K562 (cell line): Measurements from ENCODE around the gene EHMT2. TPM values are rescaled to one million over a fixed set of nuclear protein-coding genes. Genes with fewer than 3 reads are reported as not detected.

Experiments
- BRCA1 ChIP-seq, 2 experiments: fragments of 450-650 bp in 1 of 2; sonication (generic) in 1 of 2; formaldehyde crosslinking in 1 of 2; IDR thresholded peaks; 2 replicates each; pipeline versions ENCODE4 v1.5.0 to v1.6.1; 2017 to 2020; ENCODE audit warnings: mild to moderate bottlenecking in 1 of 2, missing genetic modification reagents in 1 of 2
- EP300 ChIP-seq: IDR thresholded peaks from 2 replicates; pipeline ENCODE4 v1.6.1; 2012; ENCODE audit warnings: low read length, improper control_type of control experiment
- HIVEP1 ChIP-seq: fragments of 250-450 bp; sonication (Bioruptor Pico); IDR thresholded peaks from 2 replicates; pipeline ENCODE4 v1.4.0; 2020; ENCODE audit warnings: mild to moderate bottlenecking
- NRF1 ChIP-seq, 2 experiments: fragments of 450-650 bp; IDR thresholded peaks in 1 of 2; conservative IDR thresholded peaks in 1 of 2; 2 replicates each; pipeline ENCODE4 v1.6.1; 2014; ENCODE audit warnings: mild to moderate bottlenecking in 2 of 2
- POLR2AphosphoS5 ChIP-seq: IDR thresholded peaks from 2 replicates; pipeline ENCODE4 v1.6.1; 2011; ENCODE audit warnings: mild to moderate bottlenecking, low read depth, low read length, moderate library complexity; ENCODE audit not compliant: control insufficient read depth, insufficient read depth
- POLR2H ChIP-seq: IDR thresholded peaks from 2 replicates; pipeline ENCODE4 v1.6.1; 2016; ENCODE audit warnings: missing genetic modification characterization, low read depth, mild to moderate bottlenecking, control low read depth, missing compliant biosample characterization, moderate library complexity
- POLR3G ChIP-seq: IDR thresholded peaks from 2 replicates; pipeline ENCODE4 v1.6.1; 2011; ENCODE audit not compliant: insufficient read length, insufficient replicate concordance; ENCODE audit errors: extremely low read depth
- RBBP5 ChIP-seq: fragments of 200-600 bp; sonication (generic); IDR thresholded peaks from 2 replicates; pipeline ENCODE4 v1.6.1; 2012; ENCODE audit warnings: borderline replicate concordance, mild to moderate bottlenecking, low read length, control low read depth, inconsistent platforms; ENCODE audit not compliant: insufficient read depth, poor library complexity, severe bottlenecking
- RFX7 ChIP-seq: fragments of 250-450 bp; sonication (Bioruptor Pico); IDR thresholded peaks from 2 replicates; pipeline ENCODE4 v1.5.1; 2021; ENCODE audit warnings: mild to moderate bottlenecking
- SRF ChIP-seq, 2 experiments: fragments of 250-450, 450-650 bp in 1 of 2; sonication (Bioruptor Pico) in 1 of 2; sonication (generic) in 1 of 2; formaldehyde crosslinking; IDR thresholded peaks; 2 replicates each; pipeline versions ENCODE4 v1.5.0 to v1.5.1; 2020 to 2022; ENCODE audit warnings: mild to moderate bottlenecking in 1 of 2, missing genetic modification reagents in 1 of 2
- ZKSCAN8 ChIP-seq: fragments of 200-800 bp; sonication (Bioruptor generic); IDR thresholded peaks from 2 replicates; pipeline ENCODE4 v1.6.1; 2016; ENCODE audit warnings: missing genetic modification characterization, missing compliant biosample characterization
- polyA plus RNA-seq, 8 experiments: library from polyadenylated mRNA; depleted of rRNA in 4 of 8; stranded (reverse) in 5 of 8; unstranded in 3 of 8; fragments of >200 nt; fragmentation: Nextera tagmentation in 2 of 8; fragmentation: Illumina TruSeq in 1 of 8; extraction: Ambion mirVana in 2 of 8; extraction: Trizol in 1 of 8; gene quantifications; 2 replicates each; pipeline versions ENCODE4 v1.2.1 to v1.2.3, GENCODE V29; 2011 to 2014; ENCODE audit warnings: inconsistent platforms in 1 of 8, missing spikeins in 1 of 8
- total RNA-seq, 7 experiments: library from RNA; depleted of rRNA in 6 of 7; stranded (reverse); fragments of >200 nt in 6 of 7; fragmentation: Illumina TruSeq in 2 of 7; extraction: Trizol in 2 of 7; gene quantifications; 2 replicates each; pipeline versions ENCODE4 v1.2.1 to v1.2.3, GENCODE V29; 2011 to 2021; ENCODE audit warnings: low replicate concordance in 1 of 7
- TF ChIP-seq, protein P1 (sequence below): fragments of 150-350 bp; IDR thresholded peaks from 2 replicates; pipeline ENCODE4 v1.6.1; 2014; ENCODE audit warnings: low read depth, mild to moderate bottlenecking, low read length, borderline replicate concordance
- TF ChIP-seq, protein P2 (sequence below): sonication (generic); formaldehyde crosslinking; IDR thresholded peaks from 2 replicates; pipeline ENCODE4 v1.8.1; 2023; ENCODE audit warnings: mild to moderate bottlenecking, missing genetic modification reagents
- TF ChIP-seq, protein P3 (sequence below): fragments of 450-650 bp; formaldehyde crosslinking; IDR thresholded peaks from 2 replicates; pipeline ENCODE4 v1.4.0; 2022; ENCODE audit warnings: missing genetic modification characterization
- TF ChIP-seq, protein P4 (sequence below), 2 experiments: fragments of 450-650 bp in 1 of 2; sonication (generic) in 1 of 2; formaldehyde crosslinking; conservative IDR thresholded peaks; 2 replicates each; pipeline versions ENCODE4 v1.4.0 to v1.8.1; 2020 to 2022; ENCODE audit warnings: mild to moderate bottlenecking in 1 of 2, missing genetic modification reagents in 1 of 2
- TF ChIP-seq, protein P5 (sequence below): fragments of 450-650 bp; conservative IDR thresholded peaks from 2 replicates; pipeline ENCODE4 v1.6.1; 2016; ENCODE audit warnings: missing genetic modification characterization, low read depth, mild to moderate bottlenecking, missing compliant biosample characterization, moderate library complexity

Gene EHMT2
- total and polyA plus RNA-seq, 9 of the 15 experiments (the other 6 are each of a cell fraction or from before 2014, with no cell fraction given) = 2.1 to 63.8 (median 38.5) TPM

DNA sequence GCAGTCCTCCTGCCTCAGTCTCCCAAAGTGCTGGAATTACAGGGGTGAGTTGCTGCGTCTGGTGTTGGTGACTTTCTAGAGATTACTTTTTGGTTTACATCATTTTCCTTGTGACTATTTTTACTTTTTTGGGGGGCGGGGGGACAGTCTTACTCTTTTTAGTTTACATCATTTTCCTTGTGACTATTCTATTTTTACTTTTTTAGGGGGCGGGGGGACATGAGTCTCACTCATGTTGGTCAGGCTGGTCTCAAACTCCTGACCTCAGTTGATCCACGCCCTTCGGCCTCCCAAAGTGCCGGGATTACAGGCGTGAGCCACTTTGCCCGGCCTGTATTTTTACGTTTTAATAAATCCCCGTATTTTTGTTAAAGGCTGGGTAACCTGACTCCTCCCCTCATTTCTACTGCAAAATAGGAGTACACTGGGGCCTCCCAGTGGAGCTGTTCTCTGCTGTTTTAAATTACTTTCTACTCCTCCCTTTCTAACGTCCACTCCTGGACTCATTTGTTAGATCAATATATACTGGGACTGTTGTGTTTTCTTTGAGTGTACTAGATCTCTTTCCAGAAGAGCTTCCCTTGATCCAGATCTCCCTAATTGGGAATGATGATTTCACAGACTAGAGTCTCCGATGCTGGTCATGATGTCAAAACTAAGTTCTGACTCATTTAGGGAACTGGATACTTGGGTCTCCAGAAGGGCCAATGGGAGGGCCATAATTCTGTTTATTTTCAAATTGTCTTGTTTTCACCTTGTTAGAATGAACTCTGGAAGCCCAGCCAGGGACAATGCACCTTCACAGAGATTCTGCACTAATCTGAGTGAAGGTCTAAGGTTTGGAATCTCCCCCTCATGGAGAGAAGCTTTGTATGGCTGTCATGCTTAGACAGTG lies 60.8 kb downstream of the EHMT2 start (continued):
- TF ChIP-seq, protein P1, sequence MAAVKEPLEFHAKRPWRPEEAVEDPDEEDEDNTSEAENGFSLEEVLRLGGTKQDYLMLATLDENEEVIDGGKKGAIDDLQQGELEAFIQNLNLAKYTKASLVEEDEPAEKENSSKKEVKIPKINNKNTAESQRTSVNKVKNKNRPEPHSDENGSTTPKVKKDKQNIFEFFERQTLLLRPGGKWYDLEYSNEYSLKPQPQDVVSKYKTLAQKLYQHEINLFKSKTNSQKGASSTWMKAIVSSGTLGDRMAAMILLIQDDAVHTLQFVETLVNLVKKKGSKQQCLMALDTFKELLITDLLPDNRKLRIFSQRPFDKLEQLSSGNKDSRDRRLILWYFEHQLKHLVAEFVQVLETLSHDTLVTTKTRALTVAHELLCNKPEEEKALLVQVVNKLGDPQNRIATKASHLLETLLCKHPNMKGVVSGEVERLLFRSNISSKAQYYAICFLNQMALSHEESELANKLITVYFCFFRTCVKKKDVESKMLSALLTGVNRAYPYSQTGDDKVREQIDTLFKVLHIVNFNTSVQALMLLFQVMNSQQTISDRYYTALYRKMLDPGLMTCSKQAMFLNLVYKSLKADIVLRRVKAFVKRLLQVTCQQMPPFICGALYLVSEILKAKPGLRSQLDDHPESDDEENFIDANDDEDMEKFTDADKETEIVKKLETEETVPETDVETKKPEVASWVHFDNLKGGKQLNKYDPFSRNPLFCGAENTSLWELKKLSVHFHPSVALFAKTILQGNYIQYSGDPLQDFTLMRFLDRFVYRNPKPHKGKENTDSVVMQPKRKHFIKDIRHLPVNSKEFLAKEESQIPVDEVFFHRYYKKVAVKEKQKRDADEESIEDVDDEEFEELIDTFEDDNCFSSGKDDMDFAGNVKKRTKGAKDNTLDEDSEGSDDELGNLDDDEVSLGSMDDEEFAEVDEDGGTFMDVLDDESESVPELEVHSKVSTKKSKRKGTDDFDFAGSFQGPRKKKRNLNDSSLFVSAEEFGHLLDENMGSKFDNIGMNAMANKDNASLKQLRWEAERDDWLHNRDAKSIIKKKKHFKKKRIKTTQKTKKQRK = 0 out of 2 replicates have a peak, but pooled peaks have one; percentile 4
- TF ChIP-seq, protein P2, sequence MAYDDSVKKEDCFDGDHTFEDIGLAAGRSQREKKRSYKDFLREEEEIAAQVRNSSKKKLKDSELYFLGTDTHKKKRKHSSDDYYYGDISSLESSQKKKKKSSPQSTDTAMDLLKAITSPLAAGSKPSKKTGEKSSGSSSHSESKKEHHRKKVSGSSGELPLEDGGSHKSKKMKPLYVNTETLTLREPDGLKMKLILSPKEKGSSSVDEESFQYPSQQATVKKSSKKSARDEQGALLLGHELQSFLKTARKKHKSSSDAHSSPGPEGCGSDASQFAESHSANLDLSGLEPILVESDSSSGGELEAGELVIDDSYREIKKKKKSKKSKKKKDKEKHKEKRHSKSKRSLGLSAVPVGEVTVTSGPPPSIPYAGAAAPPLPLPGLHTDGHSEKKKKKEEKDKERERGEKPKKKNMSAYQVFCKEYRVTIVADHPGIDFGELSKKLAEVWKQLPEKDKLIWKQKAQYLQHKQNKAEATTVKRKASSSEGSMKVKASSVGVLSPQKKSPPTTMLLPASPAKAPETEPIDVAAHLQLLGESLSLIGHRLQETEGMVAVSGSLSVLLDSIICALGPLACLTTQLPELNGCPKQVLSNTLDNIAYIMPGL (CRISPR knock-in tag) = 0 out of 2 replicates have a peak, but pooled peaks have one; percentile 30
- TF ChIP-seq, protein P3, sequence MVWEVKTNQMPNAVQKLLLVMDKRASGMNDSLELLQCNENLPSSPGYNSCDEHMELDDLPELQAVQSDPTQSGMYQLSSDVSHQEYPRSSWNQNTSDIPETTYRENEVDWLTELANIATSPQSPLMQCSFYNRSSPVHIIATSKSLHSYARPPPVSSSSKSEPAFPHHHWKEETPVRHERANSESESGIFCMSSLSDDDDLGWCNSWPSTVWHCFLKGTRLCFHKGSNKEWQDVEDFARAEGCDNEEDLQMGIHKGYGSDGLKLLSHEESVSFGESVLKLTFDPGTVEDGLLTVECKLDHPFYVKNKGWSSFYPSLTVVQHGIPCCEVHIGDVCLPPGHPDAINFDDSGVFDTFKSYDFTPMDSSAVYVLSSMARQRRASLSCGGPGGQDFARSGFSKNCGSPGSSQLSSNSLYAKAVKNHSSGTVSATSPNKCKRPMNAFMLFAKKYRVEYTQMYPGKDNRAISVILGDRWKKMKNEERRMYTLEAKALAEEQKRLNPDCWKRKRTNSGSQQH (CRISPR knock-in tag) = 0 out of 2 replicates have a peak, but pooled peaks have one; percentile 6
- TF ChIP-seq POLR2H (tag) = no peak
- no peak; the same call in 1 of the 2 replicates for TF ChIP-seq POLR2AphosphoS5
- TF ChIP-seq, protein P4, sequence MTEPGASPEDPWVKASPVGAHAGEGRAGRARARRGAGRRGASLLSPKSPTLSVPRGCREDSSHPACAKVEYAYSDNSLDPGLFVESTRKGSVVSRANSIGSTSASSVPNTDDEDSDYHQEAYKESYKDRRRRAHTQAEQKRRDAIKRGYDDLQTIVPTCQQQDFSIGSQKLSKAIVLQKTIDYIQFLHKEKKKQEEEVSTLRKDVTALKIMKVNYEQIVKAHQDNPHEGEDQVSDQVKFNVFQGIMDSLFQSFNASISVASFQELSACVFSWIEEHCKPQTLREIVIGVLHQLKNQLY (CRISPR knock-in tag; conservative IDR thresholded peaks at IDR 0.05) = no peak
- TF ChIP-seq RFX7 = 0 out of 2 replicates have a peak, but pooled peaks have one; percentile 55
- no peak for TF ChIP-seq HIVEP1 (CRISPR knock-in tag)
- TF ChIP-seq NRF1 (conservative IDR thresholded peaks at IDR 0.05 in 1 of 2, IDR thresholded peaks at IDR 0.05 in 1 of 2) = peak in 1 of 2 experiments; percentile 5; a peak in 1 of 4 replicates
- TF ChIP-seq EP300 = no peak
- TF ChIP-seq POLR3G = no peak
- TF ChIP-seq RBBP5 = peak; percentile 47
- peak in 1 of 2 experiments; percentile 70; a peak in 1 of 4 replicates for TF ChIP-seq SRF (CRISPR knock-in tag; IDR thresholded peaks at IDR 0.05)
- no peak for TF ChIP-seq ZKSCAN8
- TF ChIP-seq BRCA1 (IDR thresholded peaks at IDR 0.05) = no peak
- no peak for TF ChIP-seq BRCA1 (CRISPR knock-in tag; IDR thresholded peaks at IDR 0.05)
- TF ChIP-seq, protein P5, sequence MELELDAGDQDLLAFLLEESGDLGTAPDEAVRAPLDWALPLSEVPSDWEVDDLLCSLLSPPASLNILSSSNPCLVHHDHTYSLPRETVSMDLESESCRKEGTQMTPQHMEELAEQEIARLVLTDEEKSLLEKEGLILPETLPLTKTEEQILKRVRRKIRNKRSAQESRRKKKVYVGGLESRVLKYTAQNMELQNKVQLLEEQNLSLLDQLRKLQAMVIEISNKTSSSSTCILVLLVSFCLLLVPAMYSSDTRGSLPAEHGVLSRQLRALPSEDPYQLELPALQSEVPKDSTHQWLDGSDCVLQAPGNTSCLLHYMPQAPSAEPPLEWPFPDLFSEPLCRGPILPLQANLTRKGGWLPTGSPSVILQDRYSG = 0 out of 2 replicates have a peak, but pooled peaks have one; percentile 8
